ENCODE measurements around the gene CCDC121.
"Not testable (repeated sequence)": the region's sequence is repeated elsewhere in the genome, so short reads cannot be mapped to it uniquely, and the experiment has no call there.

CCDC121 gene

GRCh38 chr2:27638037-27638637 is 9.3 kb upstream of the CCDC121 start:
- DNase-seq (ENCODE audit: low read depth in 3 of 3) = no peak

- DNase-seq (ENCODE audit: low read depth in 3 of 3) = no peak
Observed at GRCh38 chr2:27636766-27637165, 8.0 kb upstream of the CCDC121 start.

GRCh38 chr2:27634291-27634690 is 5.5 kb upstream of the CCDC121 start:
- DNase-seq (ENCODE audit: low read depth in 3 of 3) = no peak

- DNase-seq (ENCODE audit: low read depth in 3 of 3) = not testable (repeated sequence)
Observed at GRCh38 chr2:27630257-27630656, 1.4 kb upstream of the CCDC121 start.

- no peak for DNase-seq (ENCODE audit: low read depth in 3 of 3)
Observed at GRCh38 chr2:27627963-27628766, 647 bp downstream of the CCDC121 start.

- not testable (repeated sequence) for DNase-seq (ENCODE audit: low read depth in 3 of 3)
Observed at GRCh38 chr2:27626921-27627320, 1.9 kb downstream of the CCDC121 start.

- DNase-seq (ENCODE audit: low read depth in 3 of 3) = not testable (repeated sequence)
Observed at GRCh38 chr2:27626323-27626722, 2.5 kb downstream of the CCDC121 start.

- DNase-seq (ENCODE audit: low read depth in 3 of 3) = no peak
Observed at GRCh38 chr2:27624943-27625342, 3.9 kb downstream of the CCDC121 start.

- DNase-seq (ENCODE audit: low read depth in 3 of 3) = no peak
Observed at GRCh38 chr2:27622921-27623384, 5.9 kb downstream of the CCDC121 start.

- no peak for DNase-seq (ENCODE audit: low read depth in 3 of 3)
Observed at GRCh38 chr2:27621524-27621923, 7.3 kb downstream of the CCDC121 start.

GRCh38 chr2:27615316-27615715 is 13.5 kb downstream of the CCDC121 start:
- no peak for DNase-seq (ENCODE audit: low read depth in 3 of 3)

GRCh38 chr2:27613985-27614384 is 14.8 kb downstream of the CCDC121 start:
- no peak for DNase-seq (ENCODE audit: low read depth in 3 of 3)

GRCh38 chr2:27606611-27607010 is 22.2 kb downstream of the CCDC121 start:
- DNase-seq (ENCODE audit: low read depth in 3 of 3) = no peak

GRCh38 chr2:27596627-27597026 is 32.2 kb downstream of the CCDC121 start:
- DNase-seq (ENCODE audit: low read depth in 3 of 3) = no peak

GRCh38 chr2:27595412-27595811 is 33.4 kb downstream of the CCDC121 start:
- not testable (repeated sequence) for DNase-seq (ENCODE audit: low read depth in 3 of 3)

GRCh38 chr2:27594020-27594703 is 34.6 kb downstream of the CCDC121 start:
- not testable (repeated sequence) for DNase-seq (ENCODE audit: low read depth in 3 of 3)

- DNase-seq (ENCODE audit: low read depth in 3 of 3) = no peak
Observed at GRCh38 chr2:27593240-27593639, 35.6 kb downstream of the CCDC121 start.

GRCh38 chr2:27591745-27592144 is 37.1 kb downstream of the CCDC121 start:
- no peak for DNase-seq (ENCODE audit: low read depth in 3 of 3)

- no peak for DNase-seq (ENCODE audit: low read depth in 3 of 3)
Observed at GRCh38 chr2:27588308-27588707, 40.5 kb downstream of the CCDC121 start.

GRCh38 chr2:27587025-27587424 is 41.8 kb downstream of the CCDC121 start:
- DNase-seq (ENCODE audit: low read depth in 3 of 3) = no peak

GRCh38 chr2:27584597-27584996 is 44.2 kb downstream of the CCDC121 start:
- DNase-seq (ENCODE audit: low read depth in 3 of 3) = no peak

- DNase-seq (ENCODE audit: low read depth in 3 of 3) = no peak
Observed at GRCh38 chr2:27583390-27583915, 45.4 kb downstream of the CCDC121 start.

All from stimulated activated CD4-positive, alpha-beta T cell treated with anti-CD3 and anti-CD28 coated beads, TNF-alpha, amount 100 ng/mL, for 4 hours (primary cell).